C4-2B (cell line): ENCODE results near the gene CCDC91.

Experiments
- ZFX ChIP-seq: fragments of 450-650 bp; IDR thresholded peaks from 2 replicates; pipeline ENCODE4 v1.6.1; 2017
- TF ChIP-seq, protein P1 (sequence below): fragments of 450-650 bp; conservative IDR thresholded peaks from 2 replicates; pipeline ENCODE4 v1.5.1; 2017; ENCODE audit warnings: mild to moderate bottlenecking

- TF ChIP-seq, protein P1, sequence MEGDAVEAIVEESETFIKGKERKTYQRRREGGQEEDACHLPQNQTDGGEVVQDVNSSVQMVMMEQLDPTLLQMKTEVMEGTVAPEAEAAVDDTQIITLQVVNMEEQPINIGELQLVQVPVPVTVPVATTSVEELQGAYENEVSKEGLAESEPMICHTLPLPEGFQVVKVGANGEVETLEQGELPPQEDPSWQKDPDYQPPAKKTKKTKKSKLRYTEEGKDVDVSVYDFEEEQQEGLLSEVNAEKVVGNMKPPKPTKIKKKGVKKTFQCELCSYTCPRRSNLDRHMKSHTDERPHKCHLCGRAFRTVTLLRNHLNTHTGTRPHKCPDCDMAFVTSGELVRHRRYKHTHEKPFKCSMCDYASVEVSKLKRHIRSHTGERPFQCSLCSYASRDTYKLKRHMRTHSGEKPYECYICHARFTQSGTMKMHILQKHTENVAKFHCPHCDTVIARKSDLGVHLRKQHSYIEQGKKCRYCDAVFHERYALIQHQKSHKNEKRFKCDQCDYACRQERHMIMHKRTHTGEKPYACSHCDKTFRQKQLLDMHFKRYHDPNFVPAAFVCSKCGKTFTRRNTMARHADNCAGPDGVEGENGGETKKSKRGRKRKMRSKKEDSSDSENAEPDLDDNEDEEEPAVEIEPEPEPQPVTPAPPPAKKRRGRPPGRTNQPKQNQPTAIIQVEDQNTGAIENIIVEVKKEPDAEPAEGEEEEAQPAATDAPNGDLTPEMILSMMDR = no peak
- TF ChIP-seq ZFX = no peak
Observed at GRCh38 chr12:28258998-28259397, 68.7 kb downstream of the CCDC91 start.
